Measurements from ENCODE around the gene KRT6B. TPM values are rescaled to one million over a fixed set of nuclear protein-coding genes. Genes with fewer than 3 reads are reported as not detected.

KRT6B gene
- total RNA-seq, 1 experiment from 2014 or later, result not detected

GRCh38 chr12:52480073-52480472, 28.1 kb upstream of the KRT6B start:
- TF ChIP-seq REST (IDR thresholded peaks at IDR 0.05; ENCODE audit: low read depth), result no peak
- TF ChIP-seq POLR2AphosphoS5 (IDR thresholded peaks at IDR 0.05; ENCODE audit: low read depth, low read length), result no peak
- TF ChIP-seq CBX3 (IDR thresholded peaks at IDR 0.05; ENCODE audit: low read depth), result no peak
- H3K4me3 ChIP-seq (replicated peaks in 1 of 2; ENCODE audit: low read depth in 1 of 2, low read length in 2 of 2), result no peak overlapping the region
- no peaks in the 10 kb centered on the region for H3K36me3 ChIP-seq (ENCODE audit: control insufficient read depth in 1 of 2, insufficient read depth in 2 of 2, low read length in 2 of 2)
- no peaks in the 10 kb centered on the region for H3K27me3 ChIP-seq (ENCODE audit: insufficient read depth, low read length)
- ChIA-PET CTCF (no interaction called here), RAD21 (ENCODE audit: low non-redundant PET in 1 of 2, low total read pairs in 2 of 2, uncharacterized antibody in 2 of 2, unreplicated experiment in 2 of 2) (no interaction called here), POLR2A (no interaction called here)
- no peaks in the 10 kb centered on the region for H3K4me1 ChIP-seq (ENCODE audit: control insufficient read depth in 1 of 2, insufficient read depth in 2 of 2, low read length in 2 of 2)
- no peak overlapping the region for H3K9ac ChIP-seq (ENCODE audit: low read length)
- ATAC-seq (no peak), DNase-seq (ENCODE audit: low read depth, low spot score) (no peak)
- H3K9me3 ChIP-seq (ENCODE audit: control insufficient read depth in 1 of 2, insufficient read depth in 1 of 2, low read depth in 1 of 2, low read length in 2 of 2), result no peaks in the 10 kb centered on the region
- H3K79me2 ChIP-seq (ENCODE audit: insufficient read depth, low read length), result no peaks in the 10 kb centered on the region
- H2AFZ ChIP-seq (ENCODE audit: low read depth, low read length, poor library complexity, severe bottlenecking), result no peak overlapping the region
- H3K4me2 ChIP-seq (ENCODE audit: low read length), result no peak overlapping the region
- H4K20me1 ChIP-seq (ENCODE audit: insufficient read depth), result no peaks in the 10 kb centered on the region
- no TSS peak for BruUV-seq (replicated peaks)
- no peaks in the 10 kb centered on the region for H3K9me2 ChIP-seq (ENCODE audit: insufficient read depth)
- intact Hi-C loops (cut with micrococcal nuclease), result no loop called here
- no peak overlapping the region for H3K27ac ChIP-seq (ENCODE audit: low read depth, low read length)

- intact Hi-C loops (cut with micrococcal nuclease), result no loop called here
- H3K27me3 ChIP-seq (ENCODE audit: insufficient read depth, low read length), result no peaks in the 10 kb centered on the region
- no peak overlapping the region for H3K4me2 ChIP-seq (ENCODE audit: low read length)
- H4K20me1 ChIP-seq (ENCODE audit: insufficient read depth), result no peaks in the 10 kb centered on the region
- BruUV-seq (replicated peaks), result no TSS peak
- H3K9me3 ChIP-seq (ENCODE audit: control insufficient read depth in 1 of 2, insufficient read depth in 1 of 2, low read depth in 1 of 2, low read length in 2 of 2), result no peaks in the 10 kb centered on the region
- ATAC-seq, result no peak
- POLR2A ChIA-PET, result no interaction called here
- no peak overlapping the region for H3K9ac ChIP-seq (ENCODE audit: low read length)
- DNase-seq (ENCODE audit: low read depth, low spot score), result no peak
- no peaks in the 10 kb centered on the region for H3K79me2 ChIP-seq (ENCODE audit: insufficient read depth, low read length)
- no peaks in the 10 kb centered on the region for H3K4me1 ChIP-seq (ENCODE audit: control insufficient read depth in 1 of 2, insufficient read depth in 2 of 2, low read length in 2 of 2)
- H2AFZ ChIP-seq (ENCODE audit: low read depth, low read length, poor library complexity, severe bottlenecking), result no peak overlapping the region
- no peaks in the 10 kb centered on the region for H3K36me3 ChIP-seq (ENCODE audit: control insufficient read depth in 1 of 2, insufficient read depth in 2 of 2, low read length in 2 of 2)
- CTCF ChIA-PET, result no interaction called here
- H3K4me3 ChIP-seq (replicated peaks in 1 of 2; ENCODE audit: low read depth in 1 of 2, low read length in 2 of 2), result no peak overlapping the region
- no peak overlapping the region for H3K27ac ChIP-seq (ENCODE audit: low read depth, low read length)
- no peaks in the 10 kb centered on the region for H3K9me2 ChIP-seq (ENCODE audit: insufficient read depth)
- TF ChIP-seq POLR2AphosphoS5 (IDR thresholded peaks at IDR 0.05; ENCODE audit: low read depth, low read length) (no peak), EZH2 (IDR thresholded peaks at IDR 0.05) (no peak)
- RAD21 ChIA-PET (ENCODE audit: low non-redundant PET in 1 of 2, low total read pairs in 2 of 2, uncharacterized antibody in 2 of 2, unreplicated experiment in 2 of 2), result no interaction called here
Observed at GRCh38 chr12:52477651-52478050, 25.7 kb upstream of the KRT6B start.
